ENCODE measurements around the gene PFDN6.
"Not testable (repeated sequence)": the region's sequence is repeated elsewhere in the genome, so short reads cannot be mapped to it uniquely, and the experiment has no call there.

Gene PFDN6

DNA sequence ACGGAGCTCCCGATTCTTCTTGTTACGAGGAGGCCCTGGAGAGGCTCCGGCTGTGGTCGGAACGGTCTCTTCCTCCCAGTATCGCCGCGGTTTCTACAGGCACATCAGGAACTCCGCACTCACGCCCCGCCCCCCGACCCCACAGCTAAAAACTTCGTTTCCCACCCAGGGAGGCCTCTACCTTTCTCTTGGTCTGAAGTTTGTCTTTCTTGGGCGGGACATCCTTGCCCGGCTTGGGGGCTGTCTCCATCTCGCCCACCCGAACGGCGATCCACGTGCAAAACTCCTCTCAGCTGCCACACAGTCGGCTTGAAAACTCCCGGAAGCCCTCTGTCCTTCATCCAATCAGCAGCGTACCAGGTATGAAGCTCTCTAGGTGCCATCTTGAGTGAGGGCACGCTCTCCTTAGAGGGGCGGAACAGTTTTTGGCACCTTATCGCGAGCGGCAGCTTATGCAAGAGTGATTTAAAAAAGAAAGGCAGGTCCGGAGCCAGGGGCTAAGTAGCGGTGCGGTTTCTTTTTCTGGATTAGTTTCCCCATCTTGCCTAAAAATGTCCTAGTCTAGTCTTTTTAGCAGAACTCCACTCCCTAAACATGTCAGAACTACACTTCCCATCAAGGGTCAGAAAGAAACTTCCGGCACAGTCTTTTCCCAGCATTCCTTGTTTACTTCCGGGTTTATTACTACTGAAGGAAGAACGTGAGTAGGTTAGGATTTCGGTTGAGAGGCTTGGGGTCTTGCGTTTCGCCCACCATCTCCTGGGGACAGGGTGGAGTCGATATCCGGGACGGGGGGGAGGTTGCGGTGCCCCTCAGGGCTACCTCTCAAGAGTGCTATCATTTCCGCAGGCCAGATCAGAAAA, at the start of gene PFDN6, which contains the start of gene WDR46:
TSS of gene PFDN6 (plus strand) at position 681 of the 863 bp plus-strand sequence. CDS start 256 bp downstream, outside the sequence.
TSS of gene WDR46 (minus strand) at position 319 of the 863 bp plus-strand sequence. CDS start at position 250, 69 bp downstream.
- DNase-seq (ENCODE audit: low read depth), result peak; percentile 75

DNA sequence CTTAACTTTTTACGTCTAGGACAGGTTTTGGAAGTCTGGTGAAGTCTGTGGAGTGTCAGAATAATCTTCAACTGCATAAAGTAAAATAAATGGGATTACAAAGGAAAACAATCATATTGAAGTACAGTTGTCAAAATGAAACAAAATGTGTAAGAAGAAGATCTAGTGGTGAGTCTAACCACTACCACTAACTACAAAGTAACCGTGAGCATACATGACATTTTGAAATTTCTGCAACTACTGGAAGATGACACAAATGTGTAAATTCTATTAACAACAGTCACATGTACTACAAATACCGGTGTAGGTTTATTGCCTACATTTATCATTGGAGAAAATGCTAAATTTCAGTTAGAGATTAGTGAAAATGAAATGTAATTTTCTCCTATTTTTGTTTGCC, 47.4 kb upstream of the PFDN6 start:
- no peak for DNase-seq (ENCODE audit: low read depth)

DNA sequence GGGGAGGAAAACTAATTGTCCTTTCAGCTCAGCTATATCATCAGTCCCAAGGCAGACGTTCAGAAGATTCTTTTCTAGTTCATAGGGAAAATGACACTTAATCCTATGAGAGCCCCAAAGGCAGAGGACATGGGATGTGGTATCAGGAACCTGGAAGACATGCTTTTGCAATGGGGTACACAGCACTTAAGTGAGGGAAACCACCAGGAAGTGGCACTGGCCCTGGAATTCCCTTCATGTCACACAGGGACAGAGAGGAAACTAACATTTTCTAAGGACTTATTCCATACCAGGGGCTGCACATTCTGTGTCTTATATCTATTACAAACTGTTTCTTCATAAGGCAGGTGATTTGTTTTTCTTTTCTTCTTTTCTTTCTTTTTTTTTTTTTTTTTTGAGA, 45.9 kb upstream of the PFDN6 start:
- no peak for DNase-seq (ENCODE audit: low read depth)

DNA sequence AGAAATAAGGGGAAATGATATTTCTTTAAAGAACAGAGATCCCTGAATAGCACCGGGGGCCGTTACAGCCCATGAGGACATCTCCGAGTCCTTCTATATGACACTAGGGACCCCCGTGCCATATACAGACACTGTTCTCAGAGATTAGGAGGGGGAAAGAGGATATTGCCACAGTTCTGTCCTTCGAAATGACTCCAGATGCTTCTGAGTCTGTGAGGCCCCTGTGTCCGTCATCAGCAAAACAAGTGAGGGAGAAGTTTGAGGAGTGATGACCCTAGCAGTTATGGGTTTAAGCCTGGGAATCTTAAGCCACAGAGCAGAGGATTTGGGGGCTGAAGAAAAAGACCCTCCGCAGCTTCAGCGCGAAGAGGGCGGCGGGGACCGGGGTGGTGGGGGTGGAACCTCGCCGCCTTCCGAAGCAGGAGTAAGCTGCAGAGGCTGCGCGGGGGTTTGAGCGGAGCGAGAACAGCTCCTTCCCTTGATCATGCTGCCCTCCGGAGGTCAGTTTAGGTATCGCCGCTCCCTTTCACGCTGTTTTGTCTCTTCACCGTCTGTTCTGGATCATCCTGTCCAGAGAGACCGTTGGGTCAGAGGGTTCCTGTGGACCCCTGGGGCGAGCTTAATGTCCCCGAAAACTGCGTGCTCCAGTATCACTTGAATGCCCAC, 41.3 kb upstream of the PFDN6 start:
- peak; percentile 90 for DNase-seq (ENCODE audit: low read depth)

DNA sequence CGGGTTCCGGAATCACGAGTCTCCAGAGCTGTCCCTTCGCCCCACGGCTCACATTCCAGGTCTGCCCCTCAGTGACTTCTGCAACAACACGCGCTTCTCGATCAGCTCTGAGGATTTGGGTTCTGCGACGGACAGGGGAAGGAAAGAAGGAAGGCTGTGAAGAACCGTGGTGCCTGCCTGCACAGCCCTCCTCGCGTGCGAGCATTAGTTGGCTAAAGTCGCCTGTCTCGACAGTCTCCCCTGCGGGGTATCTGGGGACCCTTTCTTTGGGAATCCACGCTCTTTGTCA, 40.8 kb upstream of the PFDN6 start:
- no peak for DNase-seq (ENCODE audit: low read depth)

DNA sequence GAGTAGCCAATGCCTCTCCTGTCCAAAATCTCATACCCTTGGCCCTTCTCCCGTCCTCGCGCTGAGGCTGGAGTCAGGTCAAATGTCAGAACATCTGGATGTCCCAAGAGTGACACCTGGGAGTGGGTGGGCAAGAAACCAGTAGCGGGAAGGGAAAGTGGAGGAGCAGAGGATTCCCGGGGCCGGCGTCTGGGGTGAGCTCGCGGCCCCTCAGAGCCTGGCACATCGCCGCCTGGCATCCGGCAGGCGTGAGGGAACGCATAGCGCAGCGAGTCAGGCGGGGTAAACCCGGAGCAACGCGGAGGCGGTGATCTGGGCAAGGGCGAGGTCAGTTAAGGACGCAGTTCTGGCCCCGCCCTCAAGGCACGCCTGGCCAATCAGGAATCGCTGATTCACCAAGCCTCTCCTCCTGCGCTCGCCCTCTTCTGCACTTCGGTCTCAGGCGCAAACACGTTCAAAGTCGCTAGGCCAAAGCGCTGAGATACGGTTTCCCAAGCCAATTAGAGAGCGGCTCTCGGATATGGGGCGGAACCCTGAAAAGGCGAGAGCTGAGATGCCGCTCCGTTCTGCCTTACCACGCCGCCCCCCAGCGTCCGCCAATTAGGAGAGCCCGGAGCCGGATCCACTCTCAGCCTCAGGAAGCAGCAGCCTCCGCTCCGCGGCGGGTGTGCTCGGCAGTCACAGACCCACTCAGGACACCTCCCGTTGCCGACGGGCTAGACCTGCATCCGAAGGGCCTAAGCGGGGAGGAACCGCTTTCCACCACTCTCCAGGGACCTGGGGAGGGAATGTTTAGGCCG, 40.3 kb upstream of the PFDN6 start:
- DNase-seq (ENCODE audit: low read depth), result peak; percentile 94

DNA sequence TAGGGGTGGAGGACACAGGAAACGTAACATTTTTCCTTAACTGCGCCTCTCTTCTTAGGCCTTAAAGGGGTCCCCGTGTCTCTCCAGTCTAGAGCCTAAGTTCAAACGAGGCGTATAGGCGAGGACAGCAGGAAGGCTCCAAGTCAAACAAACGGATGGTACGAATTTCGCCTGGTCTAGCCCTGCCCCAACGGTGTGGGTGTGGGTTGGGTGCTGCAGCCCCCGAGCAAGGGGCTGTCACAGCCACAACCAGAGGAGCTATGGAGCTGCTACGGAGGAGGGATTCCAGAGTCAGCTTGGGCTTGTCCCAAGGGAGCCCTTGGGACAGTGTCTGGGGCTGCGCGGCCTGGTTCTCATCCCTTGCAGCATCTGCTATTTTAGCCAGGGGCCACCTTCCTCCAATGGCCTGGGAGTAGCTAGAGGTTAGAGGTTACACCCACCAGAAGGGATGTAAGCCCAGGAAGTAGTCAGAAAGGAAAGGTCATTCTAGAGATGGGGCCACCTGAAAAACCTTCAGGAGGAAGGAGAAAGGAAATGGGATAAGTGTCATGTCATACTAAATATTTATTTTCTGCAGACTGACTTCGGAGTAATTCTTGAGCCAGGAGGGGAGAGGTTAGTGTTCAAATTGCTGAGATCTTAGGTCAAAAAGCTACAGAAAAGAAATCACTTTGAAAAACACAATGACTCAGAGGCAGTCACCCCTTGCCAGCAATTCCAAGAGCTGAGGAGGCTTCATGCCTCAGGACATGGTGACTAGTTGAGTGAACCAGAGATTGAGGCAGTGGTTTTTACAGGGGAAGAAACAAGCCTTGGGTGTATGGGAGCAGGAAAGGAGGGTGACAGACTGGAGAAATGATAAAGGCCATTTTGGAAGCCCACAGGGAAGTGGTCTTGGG, 39.4 kb upstream of the PFDN6 start:
- DNase-seq (ENCODE audit: low read depth), result no peak

DNA sequence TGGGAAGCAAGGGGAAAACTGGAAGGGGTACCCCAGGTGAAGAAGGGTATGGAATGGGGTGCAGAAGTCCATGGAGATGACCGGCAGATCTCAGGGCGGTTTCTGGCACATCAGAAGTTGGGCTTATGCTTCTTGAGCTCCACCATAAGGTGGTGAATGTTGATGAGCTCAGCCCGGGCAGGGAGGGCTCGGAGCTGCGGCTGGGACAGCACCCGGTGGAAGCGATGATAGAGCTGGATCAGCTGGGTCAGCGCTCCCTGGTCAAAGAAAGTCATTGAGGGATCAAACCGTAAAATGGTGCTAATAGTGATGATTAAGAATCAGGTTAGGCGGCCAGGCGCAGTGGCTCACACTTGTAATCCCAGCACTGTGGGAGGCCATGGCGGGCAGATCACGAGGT, 38.7 kb upstream of the PFDN6 start:
- no peak for DNase-seq (ENCODE audit: low read depth)

DNA sequence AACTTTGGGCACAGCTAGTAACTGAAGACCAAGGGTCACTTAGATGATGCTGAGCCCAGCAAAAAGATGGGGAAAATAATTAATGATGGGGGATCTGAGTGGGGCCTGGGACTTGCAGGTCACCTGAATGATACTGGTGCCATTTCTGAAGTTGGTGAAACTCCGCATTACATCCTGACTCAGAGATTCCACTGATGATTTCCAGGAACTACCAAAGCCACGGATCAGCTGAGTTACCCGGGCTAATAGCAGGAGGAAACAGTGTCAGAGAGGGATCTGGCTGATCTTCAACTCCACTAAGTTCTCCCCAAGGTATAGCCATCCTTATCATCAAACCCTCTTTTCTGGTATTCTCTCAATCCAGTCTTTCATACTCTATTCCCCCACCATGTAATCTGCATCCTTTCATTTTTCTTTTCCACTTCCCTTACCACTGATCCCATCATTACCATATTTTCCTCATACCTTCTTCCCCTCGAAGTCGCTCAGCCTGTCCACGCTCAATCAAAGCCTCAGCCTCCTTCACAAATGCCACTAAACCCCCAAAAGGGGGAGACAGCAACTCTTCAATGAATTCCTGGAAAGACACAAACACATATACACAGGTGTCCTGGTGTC, 37.9 kb upstream of the PFDN6 start:
- no peak for DNase-seq (ENCODE audit: low read depth)

DNA sequence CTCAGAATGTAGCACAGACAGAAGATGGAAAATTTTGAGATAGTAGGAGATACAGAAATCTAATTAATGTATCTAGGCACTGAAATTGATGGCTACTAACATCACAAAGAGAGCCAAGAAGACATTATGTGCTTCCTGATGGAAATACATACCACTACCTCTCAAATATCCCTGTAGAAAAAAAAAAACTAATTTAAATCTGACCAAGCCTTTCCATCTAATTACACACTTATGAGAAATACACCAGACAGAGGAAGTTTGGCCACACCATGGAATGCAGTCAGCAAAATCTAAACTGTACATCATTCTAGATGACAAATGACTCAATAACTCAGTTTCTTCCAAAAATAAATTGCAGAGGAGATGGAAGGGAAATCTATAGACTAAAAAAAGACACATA, 36.6 kb upstream of the PFDN6 start:
- DNase-seq (ENCODE audit: low read depth), result no peak

DNA sequence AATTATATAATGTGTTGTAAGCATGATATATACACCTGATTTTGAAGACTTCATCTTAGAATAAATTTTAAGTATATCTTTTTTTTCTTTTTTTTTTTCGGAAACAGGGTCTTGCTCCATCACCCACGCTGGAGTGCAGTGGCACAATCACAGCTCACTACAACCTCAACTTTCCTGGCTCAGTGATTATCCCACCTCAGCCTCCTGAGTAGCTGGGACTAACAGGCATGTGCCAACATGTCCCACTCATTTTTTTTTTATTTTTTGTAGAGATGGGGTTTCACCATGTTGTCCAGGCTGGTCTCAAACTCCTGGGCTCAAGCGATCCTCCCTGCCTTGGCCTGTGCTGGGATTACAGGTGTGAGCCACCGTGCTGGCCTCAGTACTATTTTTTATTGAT, 34.8 kb upstream of the PFDN6 start:
- no peak for DNase-seq (ENCODE audit: low read depth)

DNA sequence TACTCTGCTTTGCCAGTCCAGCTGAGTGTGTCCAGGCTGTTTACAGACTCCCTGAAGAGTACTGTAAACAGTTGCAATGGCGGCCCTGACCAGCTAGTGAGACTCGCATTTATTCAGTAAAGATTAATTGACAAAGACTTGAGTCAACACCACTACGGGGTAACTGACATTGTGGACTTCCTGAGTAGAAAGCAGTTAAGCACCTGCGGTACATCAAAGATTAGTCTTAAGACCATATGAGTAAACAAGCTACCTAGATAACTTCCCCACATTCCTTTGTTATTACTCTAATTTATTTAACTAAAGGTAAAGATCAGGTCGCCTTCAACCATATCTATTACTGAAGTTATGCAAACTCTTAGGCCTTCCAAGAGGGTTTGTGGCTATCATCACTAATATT, 30.4 kb upstream of the PFDN6 start:
- DNase-seq (ENCODE audit: low read depth), result no peak

DNA sequence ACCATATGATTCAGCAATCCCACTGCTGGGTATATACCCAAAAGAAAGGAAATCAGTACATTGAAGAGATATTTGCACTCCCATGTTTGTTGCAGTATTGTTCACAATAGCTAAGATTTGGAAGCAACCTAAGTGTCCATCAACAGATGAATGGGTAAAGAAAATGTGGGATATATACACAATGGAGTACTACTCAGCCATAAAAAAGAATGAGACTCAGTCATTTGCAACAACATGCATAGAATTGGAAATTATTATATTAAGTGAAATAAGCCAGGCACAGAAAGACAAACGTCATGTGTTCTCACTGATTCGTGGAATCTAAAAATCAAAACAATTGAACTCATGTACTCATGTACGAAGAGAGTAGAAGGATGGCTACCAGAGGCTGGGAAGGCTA, 26.9 kb upstream of the PFDN6 start:
- DNase-seq (ENCODE audit: low read depth), result not testable (repeated sequence)

DNA sequence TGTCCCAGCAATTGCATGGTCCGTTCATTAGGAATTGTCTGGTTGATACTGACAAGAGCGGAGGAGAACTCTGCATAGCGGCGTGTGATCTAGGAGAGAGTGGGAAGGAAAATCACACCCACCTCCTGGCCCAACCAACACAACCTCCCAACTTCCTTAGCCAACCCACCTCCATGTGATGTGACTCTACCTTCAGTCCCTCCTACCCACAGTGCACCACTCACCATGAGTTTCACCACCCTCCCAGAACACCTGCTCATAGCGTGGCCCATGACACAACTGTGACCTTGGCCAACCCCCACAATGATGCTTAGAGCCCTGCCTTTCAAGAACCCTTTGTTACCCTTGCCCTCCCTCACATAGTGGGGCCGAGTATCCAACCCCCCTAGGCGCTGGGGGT, 25.4 kb upstream of the PFDN6 start:
- no peak for DNase-seq (ENCODE audit: low read depth)

DNA sequence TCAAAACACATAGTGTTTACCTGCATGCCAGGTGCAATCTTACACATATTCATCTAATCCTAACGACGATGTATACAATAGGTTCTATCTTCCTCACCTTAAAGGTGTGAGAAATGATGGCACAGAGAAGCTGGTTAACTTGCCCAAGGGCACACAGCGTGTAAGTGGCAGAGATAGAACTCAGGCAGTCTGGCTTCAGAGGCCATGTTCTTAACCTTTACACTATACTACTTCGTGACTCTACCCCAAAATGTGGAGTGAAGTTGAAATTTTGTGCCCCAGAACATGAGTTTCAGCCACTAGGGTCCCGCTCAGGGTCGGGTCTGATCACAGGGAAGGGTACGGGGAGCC, 18.3 kb upstream of the PFDN6 start:
- DNase-seq (ENCODE audit: low read depth), result no peak

DNA sequence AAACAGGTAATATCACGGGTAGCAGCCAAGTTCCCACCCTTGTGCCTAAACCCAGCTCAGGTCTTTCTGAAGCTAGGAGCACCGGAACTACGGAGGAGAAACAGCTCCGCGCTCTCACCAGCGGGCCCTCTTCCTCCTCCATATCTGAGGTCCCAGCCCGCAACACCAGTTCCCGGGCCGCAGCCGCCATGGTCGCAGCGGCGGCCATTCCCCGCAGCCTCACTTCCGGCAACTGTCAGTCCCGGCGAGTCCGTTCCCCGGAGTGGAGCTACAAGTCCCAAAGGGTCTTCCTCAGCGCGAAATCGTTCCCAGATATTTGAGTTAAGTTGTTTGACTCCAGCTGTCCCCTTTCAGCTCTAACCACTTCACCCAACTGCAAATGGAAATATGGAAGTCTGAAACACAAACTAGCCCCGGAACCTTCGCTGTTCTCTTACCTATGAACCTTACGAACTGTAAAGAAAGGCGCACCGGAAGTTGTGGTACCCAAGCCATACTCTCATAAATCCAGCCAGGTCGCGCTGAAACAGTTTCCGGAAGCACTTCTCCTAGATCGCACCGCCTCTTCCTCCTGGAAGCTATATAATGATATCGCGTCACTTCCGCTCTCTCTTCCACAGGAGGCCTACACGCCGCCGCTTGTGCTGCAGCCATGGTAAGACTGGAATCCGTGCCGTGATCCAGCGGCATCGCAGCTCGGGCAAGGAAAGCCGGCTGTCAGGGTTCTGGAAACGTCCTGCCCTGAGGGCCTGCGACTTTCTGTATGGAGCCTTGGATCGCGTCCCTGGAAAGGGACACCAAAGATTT, 17.7 kb upstream of the PFDN6 start, which contains the start of the genes RPS18 and VPS52:
TSS of gene RPS18 (plus strand) at position 608 of the 807 bp plus-strand sequence. CDS start at position 653, 45 bp downstream.
TSS of gene VPS52 (minus strand) at position 409 of the 807 bp plus-strand sequence. CDS start at position 208, 201 bp downstream.
- DNase-seq (ENCODE audit: low read depth), result peak; percentile 90

DNA sequence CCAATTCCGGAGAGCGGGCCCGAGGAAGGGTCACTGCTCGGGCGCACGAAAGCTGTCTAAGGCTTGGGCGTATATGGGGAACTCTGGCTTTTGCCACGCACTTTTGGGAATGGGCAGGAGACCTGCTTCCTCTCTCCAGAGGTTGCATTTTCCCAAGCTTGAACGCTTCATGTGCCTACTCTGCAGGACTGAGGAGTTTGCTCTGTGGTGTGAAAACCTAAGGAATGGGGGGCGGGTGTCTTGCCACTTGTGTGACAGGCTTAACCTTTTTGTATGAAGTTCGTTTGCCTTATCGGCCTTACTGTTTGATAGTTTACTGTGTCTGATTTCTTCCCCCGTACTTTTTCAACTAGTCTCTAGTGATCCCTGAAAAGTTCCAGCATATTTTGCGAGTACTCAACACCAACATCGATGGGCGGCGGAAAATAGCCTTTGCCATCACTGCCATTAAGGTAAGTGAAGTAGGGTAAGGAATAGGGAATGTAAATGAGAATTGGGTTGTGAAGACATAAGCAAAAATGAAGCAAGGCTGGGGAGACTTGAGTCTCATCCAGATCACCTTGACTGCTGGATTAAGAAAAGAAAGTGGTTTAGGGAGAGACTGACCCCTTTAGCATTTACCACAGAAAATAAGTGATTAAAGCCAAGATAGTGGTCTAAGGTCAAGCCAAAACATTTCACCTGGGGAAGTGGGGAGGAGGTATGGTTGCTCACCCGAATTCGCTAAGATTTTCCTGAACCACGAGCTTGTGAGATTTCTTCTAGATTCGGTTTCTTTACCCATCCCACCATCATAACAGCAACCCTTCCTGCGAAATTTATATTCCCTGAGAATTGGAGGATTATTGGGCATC, 16.9 kb upstream of the PFDN6 start:
- DNase-seq (ENCODE audit: low read depth), result no peak

DNA sequence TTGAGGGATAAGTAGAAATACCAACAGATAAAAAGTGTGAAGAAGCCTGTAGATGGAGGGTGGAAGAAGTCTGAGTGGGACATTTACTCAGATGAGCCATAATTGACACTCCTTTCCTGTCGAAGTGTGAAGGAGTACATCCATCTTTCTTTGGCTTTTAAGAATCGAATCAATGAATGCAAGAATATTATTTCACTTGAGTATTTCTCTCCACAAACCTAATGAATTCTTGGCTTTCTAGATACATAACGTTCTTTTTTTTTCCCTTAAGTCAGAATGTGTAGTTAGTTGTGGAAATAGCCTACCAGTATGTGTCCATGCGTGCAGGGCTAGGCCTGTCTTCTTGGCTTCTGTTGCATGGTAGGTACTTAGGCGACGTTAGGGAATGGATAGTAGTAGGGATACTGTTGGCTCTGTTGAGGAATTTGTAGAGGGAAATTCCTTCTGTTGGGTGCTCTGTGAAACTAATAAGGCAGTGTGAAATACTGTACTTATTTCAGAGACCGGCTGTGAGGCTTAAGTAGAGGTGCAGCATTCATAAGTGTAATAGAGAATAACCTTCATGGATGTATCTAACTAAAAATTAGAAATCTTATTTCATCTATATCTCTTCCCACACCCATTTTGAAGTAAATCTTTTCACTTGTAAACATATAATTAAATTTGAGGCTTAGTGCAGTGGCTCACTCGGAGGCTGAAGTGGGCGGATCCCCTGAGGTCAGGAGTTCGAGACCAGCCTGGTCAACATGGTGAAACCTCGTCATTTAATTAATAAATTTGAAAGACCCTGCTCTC, 16.1 kb upstream of the PFDN6 start:
- no peak for DNase-seq (ENCODE audit: low read depth)
